HG03066 (cell line): ENCODE data around the gene FBXL17.

Experiments used
- ATAC-seq: cut with Tn5 transposase; IDR thresholded peaks from one replicate; pipeline ENCODE4 v1.9.1; 2021; ENCODE audit warnings: low read depth; ENCODE audit not compliant: unreplicated experiment

Gene FBXL17

DNA sequence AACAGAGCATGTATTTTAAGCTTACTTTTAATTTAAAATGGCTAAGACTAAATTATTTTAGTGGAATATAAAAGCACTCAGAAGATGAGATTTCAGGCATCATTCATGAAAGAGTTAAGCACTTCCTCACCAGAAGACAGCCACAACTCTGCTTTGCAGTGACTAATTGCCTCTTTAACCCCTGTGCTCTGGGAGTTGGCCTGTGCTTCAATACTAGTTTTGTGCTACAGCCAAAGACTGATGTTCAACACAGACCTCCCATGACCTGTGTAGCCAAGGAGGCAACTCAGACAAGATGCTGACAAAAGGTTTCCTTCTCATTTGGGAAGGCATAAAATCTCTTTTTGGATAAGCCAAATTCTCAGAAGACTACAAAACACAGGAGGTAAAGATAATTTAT is 353.5 kb downstream of the FBXL17 start:
- ATAC-seq = no peak

DNA sequence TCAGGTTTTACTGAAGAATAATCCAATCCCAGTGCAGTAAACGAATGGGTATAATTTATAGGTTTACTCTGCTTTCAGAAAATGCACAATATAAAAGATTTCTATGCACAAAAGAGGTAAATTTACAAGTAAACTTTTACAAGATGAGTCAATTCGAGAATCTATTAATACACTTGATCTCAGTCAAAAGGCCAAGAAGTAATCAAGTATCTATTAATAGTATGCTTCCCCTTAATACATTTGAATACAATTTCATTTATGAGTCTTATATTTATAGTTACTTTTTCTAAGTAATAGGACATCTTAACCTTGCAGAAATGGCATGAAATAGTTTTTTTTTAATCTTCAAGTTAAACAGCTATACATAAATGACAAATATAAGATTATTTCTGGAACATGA is 355.9 kb downstream of the FBXL17 start:
- ATAC-seq = no peak

DNA sequence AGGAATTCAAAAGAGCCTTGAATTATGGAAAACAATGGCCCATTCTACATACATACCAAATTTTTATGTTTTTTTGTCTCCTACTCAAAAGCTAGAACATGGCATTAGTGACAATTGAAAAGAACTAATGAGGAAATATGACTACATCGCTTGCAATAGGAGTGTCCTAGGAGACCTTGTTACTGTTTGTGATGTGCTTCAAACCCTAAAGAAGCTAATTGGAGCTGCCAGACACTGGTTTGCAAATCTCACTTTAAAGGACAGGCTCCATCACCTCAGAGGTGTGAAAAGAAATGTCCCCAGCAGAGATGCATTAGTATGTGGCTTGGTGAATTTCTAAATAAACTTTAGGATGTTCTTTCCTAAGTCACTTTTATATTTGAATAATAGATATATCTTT is 356.9 kb downstream of the FBXL17 start:
- ATAC-seq = no peak

DNA sequence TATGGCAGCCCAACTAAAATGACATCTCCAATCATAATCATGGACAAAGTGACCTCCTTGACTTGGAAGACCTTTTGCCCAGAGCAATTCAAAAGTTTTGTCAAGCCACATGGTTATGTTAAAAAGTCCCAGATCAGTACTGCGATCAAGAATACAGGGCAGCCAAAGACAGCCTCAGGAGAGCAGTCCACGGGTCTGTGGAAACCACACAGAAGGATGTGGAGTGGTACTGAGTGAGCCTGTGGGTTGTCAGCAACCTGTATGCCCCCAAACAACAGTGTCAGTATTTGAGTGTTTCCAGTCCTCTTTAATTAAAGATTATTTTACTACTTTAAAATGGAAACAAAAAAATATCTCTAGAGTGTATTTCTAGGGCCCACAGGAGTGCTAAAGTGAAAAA is 365.8 kb downstream of the FBXL17 start:
- no peak for ATAC-seq

DNA sequence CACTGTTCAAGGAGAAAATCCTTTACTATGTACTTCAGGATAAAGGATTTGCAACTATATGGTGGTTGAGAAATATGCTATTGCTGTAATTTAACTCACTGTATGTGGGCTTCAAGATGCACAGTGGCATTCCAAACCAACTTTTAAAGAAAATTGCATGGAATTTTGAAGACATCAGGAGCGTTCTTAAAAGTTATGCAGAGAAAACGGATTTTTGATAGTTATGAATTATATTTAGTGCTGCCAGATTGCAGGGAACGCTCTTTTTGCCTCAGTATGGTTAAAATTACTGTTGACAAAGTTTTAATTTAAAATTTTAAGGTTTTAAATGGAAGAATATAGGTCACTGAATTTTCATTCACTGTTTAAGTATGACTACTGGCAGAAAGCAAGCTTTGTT is 375.1 kb downstream of the FBXL17 start:
- no peak for ATAC-seq

DNA sequence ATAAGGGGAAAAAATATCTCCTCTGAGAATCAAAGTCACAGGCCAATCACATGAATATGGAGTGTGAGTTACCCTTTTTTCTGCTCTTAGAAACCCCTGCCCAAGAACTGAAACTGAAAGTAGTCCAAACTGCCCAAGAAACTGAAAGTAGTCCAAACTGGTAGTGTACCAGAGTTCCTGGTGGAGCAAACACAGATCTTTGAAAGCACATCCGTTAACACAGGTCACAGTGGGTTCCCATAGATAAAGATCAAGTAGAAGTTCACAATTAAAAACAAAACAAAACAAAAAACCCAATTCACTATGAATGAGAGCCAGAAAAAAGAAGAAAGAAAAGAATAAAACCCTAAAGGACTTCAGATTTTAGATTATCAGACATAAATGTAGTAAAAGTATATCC is 378.7 kb downstream of the FBXL17 start:
- ATAC-seq = peak; percentile 92

DNA sequence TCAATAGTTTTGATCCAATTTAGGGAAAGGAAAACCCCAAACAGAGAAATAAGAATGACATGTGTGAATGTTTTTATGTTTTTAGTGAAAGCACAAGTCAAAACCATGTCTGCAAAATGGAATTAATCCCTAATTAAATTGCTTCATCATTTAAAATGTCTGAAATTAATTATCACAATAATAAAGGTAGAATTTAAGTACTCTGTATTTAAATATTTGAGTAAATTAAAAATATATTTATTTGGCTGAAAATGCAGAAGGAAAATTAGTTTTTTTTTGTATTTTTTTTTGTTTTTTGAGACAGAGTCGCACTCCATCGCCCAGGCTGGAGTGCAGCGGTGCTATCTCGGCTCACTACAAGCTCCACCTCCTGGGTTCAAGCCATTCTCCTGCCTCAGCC is 380.7 kb downstream of the FBXL17 start:
- no peak for ATAC-seq

DNA sequence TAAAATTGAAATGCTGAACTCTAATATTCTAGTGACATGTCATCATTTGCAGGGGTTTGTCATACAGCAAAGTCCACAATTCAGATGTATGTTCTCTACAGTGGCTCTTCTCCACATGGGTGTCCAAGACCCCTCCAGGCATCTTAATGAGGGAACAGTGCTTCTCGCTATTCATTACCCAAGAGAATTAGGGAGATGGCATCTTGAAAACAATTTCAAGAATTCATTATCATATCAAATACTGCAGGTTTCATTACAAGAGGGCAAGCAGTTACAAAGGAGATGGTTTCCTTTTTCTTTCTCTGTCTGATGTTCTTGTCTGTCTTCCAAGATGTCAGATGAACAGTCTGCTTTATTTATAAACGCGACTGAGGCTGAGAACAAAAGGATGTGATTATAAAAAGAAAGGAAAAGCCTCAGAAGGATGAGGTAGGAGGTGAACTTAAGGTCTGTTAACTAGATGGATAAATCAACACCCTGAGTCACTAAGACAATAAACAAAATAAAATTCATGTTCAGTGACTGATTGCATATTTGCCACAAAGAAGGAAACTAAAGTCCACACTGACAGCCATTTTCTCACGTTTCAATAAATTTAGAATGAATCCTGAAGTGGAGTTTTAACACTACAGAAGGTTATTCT is 384.4 kb downstream of the FBXL17 start:
- no peak for ATAC-seq

DNA sequence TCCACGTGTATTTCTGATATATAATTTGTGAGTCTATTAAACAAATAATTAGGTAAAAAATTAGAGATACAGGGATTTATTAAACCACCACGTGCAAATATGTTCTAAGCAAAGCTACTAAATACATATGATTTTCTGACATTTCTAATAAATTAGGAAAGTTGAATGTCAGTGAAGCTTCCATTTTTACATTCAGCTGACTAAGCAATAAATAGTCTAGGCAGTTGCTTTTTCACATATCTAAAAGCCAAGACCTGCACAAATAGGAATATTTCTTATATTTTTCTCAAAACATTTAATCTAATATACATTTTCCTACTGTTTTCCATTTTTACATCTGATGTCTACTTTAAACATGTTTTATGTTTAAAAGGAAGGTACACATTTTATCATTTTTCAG is 388.6 kb downstream of the FBXL17 start:
- no peak for ATAC-seq

DNA sequence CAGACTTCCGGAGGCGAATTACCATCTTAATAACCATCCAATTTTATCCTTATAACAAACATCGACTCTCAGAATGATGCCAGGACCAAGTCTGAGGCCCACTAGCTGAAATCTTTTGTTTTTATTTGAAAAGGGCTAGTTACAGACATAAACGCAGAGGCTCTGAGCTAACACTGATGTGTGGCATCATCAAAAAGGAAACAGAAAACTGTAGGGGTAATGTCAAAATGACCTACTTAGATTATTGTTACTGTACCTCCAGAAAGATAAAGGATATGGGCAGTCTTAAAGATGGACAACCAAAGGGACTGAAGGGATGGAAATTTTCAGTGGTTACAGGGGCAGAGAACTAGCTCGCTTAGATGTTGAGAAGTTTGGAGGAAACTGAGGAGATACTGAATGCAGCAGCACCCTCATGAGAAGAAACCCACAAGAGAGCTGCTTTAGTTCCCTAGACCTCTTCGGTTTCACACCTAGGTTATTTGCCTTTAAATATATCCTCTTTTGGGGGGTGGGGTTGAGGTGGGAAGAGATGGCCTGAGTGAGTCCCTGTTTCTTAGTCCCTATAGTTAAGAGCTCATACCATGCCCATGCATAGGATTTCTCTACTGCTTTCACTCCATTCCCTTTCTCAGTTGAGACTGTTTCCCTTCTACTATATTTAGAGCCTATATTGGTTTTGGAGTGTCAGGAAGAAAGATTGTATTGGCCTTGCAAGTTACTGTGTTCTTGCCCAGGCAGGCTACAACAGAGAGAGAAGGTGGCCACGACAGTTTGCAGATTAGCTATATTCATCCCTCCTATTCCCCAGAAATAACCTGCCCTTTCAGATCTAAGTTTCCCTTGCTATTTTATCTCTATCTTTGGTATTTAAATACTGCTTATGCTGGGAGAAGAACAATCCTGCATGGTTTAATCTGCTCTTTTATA is 390.8 kb downstream of the FBXL17 start:
- no peak for ATAC-seq

DNA sequence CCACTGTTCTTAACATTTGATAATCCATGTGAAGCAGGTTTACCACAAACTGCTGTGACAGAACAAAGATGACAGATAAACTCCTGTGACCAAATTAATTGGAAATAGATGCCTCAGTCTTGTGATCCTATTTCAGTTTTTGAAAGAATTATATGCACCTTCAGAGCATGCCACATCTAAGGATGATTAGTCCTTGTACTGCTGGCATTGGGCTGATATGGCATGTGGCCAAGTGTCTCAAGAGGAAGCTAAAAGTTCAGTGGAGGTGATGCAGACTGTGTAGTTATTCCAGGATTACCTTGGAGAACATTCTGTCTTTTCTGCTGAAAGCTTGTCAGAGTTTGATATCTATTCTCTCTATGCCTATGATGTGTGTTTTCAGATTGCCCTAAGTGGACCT is 396.8 kb downstream of the FBXL17 start:
- ATAC-seq = no peak

DNA sequence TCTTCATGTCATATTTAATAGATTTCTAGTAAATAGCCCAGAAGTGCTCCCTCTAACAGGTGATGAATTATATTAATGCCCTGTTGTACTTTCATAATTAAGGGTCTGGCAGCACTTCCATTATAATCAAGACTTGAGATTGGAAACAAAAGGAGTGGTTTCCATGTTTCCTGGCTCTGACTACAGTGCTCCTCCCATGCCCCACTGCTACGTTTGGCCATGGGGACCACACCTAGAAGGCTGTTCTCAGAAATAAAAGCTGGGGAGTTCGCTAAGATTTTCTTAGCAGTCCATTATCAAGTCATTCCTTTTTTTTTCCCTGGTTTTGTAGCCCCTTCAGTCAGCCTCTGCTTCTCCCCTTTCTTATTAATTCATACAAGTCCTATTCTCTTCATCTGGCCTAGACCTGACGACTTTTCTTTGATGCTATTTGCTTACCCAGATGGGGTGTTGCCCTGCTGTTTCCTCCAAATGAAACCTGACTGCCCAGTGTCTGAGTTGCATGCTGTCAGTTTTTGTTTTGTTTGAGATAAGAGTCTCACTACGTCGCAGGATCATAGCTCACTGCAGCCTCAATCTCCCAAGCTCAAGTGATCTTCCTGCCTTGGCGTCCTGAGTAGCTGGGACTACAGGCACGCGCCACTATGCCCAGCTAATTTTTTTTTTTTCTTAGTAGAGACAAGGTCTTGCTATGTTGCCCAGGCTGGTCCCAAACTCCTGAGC is 399.0 kb downstream of the FBXL17 start:
- no peak for ATAC-seq

DNA sequence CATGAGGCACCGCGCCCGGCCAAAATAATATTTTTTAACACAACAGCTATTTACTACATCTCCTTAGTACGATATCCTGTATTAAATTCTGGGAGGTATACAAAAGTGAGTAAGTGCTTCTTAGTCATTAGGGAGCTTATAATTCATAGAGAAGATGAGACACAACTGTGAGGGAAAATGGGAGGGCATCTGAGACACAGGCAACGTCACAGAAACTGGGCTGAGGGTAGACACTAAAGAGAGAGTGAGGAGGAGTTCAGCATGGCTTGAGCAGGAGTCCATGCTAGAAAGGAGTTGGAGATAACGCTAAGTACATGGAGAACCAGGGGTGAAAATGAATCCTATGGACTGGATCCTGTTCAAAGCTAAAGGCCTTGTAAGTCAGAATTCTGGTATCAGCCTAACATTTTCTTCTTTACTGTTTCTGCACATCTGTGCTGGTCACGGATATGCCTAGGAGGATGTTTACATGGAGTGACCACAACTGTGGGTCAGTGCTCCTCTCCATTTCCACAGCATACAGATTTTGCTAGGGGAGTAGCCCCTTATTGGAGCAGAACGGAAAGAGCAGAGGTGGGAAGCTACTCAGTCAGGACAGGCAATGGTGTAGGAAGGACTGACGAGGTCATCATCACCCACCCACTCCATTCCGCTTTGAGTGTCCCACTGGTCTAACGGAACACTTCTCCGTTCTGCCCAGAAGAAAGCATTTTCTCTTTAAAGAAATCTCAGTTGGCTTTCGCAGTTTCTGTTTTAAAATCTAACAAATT is 400.8 kb downstream of the FBXL17 start:
- no peak for ATAC-seq

DNA sequence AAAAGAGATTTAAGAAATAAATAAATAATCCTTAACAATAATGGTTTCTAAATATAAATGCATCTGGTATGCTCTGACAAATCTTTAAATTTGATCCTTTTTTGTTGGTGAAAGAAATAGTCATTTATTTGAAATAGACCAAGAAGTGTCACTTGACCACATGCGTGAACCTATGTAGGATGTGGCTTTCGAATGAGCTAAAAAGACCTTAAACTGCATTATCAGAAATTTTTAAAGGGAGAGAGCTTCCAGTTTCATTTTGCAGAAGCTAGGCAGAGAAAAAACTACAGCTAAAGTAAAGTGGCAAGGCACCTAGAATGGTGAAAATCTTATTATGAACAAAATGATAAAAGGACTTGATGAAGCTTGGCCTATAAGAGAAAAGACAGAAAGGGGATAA is 402.0 kb downstream of the FBXL17 start:
- ATAC-seq = no peak

DNA sequence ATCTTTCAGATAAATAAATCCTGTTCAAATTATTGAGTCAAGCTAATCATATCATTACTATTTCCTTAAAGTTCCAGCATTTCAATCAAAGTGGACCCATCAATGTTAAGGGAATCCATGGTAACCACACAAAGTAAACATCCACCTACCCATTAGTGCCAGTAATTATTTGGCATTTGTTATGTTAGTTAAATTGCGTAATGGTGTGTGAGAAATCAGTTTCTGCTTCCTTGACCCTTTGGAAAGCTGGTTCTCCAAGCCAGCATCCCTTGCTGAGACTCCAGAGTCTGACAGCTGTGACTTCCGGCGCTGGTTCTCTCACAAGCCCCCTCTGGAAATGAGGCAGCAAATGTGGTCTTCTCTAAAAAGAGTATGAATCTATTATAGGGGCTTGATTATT is 402.6 kb downstream of the FBXL17 start:
- no peak for ATAC-seq

DNA sequence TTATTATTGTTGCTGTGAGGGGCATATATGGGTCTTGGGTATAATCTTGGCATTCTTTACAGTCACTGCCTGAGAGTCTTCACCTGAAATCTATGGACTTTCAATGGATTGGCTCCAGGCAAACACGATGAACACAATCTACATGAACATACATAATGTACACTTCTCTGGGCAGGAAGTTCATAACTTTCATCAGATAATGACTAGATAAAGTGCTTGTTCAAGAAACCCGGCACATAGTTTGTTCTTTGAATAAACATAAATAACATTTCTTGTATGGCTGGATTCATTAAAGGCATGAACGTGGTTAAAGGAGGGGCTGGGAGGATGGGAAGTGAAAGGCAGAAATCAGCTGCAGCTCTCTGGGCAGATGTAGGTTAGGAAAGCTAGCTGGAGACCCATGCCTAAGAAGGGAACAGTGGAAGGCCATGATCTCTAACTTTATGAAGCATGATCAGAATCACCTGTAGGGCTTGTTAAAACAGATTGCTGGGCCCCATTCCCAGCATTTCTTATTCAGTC is 404.3 kb downstream of the FBXL17 start:
- no peak for ATAC-seq

DNA sequence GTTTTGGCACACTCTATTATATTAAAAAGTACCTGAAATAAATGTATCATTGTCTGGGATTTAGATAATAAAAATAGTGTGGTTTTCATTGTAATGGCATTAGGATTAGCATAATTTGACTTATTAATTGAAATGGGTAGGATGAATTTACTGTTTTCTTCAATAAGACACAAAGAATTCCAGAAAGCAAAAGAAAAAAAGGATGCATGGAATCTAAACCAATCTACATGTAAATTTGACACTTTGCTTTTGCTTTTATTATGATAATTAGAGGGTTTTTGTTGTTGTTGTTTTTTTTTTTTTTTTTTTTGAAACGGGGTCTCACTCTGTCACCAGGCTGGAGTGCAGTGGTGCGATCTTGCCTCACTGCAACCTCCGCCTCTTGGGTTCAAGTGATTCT is 406.3 kb downstream of the FBXL17 start:
- no peak for ATAC-seq

DNA sequence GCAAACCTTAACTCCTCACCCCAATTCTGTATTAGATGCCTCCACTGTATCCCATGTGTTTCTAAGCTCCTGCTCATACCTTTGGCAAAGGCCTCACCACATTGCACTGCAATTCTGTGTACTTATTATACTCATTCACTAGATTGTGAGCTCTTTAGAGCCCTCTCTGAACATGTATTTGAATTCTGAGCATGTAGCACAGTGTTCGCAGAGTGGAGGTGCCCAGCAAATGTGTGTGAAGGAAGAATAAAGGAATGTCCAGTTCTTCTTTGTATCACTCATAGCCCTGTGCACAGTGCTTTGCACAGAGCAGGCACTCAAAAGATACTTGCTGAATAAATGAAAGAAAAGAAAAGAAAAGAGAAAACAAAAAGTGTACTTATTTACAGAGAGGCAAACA is 410.1 kb downstream of the FBXL17 start:
- ATAC-seq = no peak

DNA sequence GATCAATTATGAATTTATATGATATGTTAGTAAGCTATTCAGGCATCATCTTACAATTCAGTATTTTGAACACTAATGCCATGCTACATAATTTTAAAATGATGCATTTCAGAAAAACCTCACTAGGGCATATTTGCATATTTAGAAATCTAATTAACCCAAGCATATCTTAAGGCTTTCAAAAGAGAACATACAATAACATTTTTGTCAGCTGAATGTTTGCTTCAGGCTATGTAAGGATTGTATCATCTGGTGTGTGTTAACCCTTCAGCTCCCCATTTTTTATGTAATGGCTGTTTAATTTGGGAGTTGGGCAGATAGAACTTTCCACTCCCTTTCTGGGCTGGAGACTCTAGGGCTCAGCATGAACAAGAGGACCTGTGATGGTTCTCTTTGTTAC is 412.1 kb downstream of the FBXL17 start:
- no peak for ATAC-seq

DNA sequence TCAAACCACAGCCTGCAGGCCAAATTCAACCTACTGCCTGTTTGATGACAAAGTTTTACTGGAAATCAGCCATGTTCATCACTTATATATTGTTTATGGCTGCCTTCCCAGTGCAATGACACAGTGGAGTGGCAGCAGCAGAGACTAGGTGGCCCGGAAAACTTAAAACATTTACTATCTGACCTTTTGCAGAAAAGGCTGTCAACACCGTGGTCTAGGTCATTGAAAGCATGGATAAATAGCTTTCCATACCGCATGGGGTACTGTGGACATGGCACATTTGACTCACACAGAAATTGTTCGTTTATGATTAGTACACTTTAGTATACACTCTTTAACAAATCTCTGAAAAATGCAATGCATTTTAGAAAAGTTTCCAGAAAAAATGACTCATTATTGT is 412.9 kb downstream of the FBXL17 start:
- no peak for ATAC-seq
